ENCODE measurements around the gene ZMYM5.

DNA sequence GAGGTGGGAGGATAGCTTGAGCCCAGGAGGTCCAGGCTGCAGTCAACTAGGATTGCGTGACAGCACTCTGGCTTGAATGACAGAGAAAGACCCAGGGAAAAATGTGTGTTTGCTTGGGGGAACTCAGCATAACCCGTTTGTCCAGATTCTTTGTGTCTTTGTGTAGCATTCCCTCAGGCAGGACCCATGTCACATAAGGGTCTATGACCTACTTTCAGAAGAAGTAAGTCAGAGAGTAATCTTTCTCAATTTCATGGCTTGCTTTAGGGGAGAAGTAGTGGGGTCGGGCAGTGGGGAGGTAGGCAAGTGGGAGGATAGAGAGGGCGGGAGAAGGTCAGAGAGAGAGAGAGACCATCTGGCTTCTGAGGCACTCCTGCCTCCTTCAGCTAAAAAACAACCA lies 68.8 kb downstream of the ZMYM5 start:
- no peak for TF ChIP-seq CTCF (IDR thresholded peaks at IDR 0.05; ENCODE audit: low read depth, low read length)
- TF ChIP-seq MYC (IDR thresholded peaks at IDR 0.05; ENCODE audit: low read depth, low read length) = no peak
- TF ChIP-seq, protein P1, sequence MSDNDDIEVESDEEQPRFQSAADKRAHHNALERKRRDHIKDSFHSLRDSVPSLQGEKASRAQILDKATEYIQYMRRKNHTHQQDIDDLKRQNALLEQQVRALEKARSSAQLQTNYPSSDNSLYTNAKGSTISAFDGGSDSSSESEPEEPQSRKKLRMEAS (IDR thresholded peaks at IDR 0.05; ENCODE audit: low read depth, low read length) = no peak
- no peak for TF ChIP-seq POLR2A (IDR thresholded peaks at IDR 0.05; ENCODE audit: extremely low read depth, insufficient read length)

Data from NB4 (cell line).